ENCODE results near the gene PA2G4.

Gene PA2G4

GRCh38 chr12:56154818-56155217, 50.5 kb downstream of the PA2G4 start:
- peak overlapping the region; percentile 99; the same call in 1 of the 2 replicates for H3K27ac ChIP-seq
- TF ChIP-seq ZFX (IDR thresholded peaks at IDR 0.05; ENCODE audit: borderline replicate concordance) (no peak), CTCF (IDR thresholded peaks at IDR 0.05) (no peak)

- TF ChIP-seq ZFX (IDR thresholded peaks at IDR 0.05; ENCODE audit: borderline replicate concordance) (no peak), CTCF (IDR thresholded peaks at IDR 0.05) (no peak)
- peak overlapping the region; percentile 99 for H3K27ac ChIP-seq
Observed at GRCh38 chr12:56155256-56155845, 51.0 kb downstream of the PA2G4 start.

- H3K27ac ChIP-seq: 0 out of 2 replicates have a peak overlapping the region, but pooled peaks have one; percentile 99
Observed at GRCh38 chr12:56156464-56157200, 52.3 kb downstream of the PA2G4 start.

GRCh38 chr12:56157201-56158028, 53.1 kb downstream of the PA2G4 start:
- H3K27ac ChIP-seq: peak overlapping the region; percentile 90
- TF ChIP-seq CTCF (IDR thresholded peaks at IDR 0.05) (no peak), ZFX (IDR thresholded peaks at IDR 0.05; ENCODE audit: borderline replicate concordance) (no peak)

GRCh38 chr12:56158029-56158925, 53.9 kb downstream of the PA2G4 start, which contains the start of gene MYL6:
Gene MYL6, plus strand, starts transcription at chr12:56158359. Its CDS starts 43 bp downstream, at chr12:56158402.
- peak within 1 kb of the TSS; percentile 90 for H3K27ac ChIP-seq
- TF ChIP-seq CTCF (IDR thresholded peaks at IDR 0.05) (peak; percentile 31), ZFX (IDR thresholded peaks at IDR 0.05; ENCODE audit: borderline replicate concordance) (no peak)

- TF ChIP-seq ZFX (IDR thresholded peaks at IDR 0.05; ENCODE audit: borderline replicate concordance) (no peak), CTCF (IDR thresholded peaks at IDR 0.05) (no peak)
- H3K27ac ChIP-seq: peak overlapping the region; percentile 90
Observed at GRCh38 chr12:56158926-56159461, 54.6 kb downstream of the PA2G4 start.
